Right lobe of liver (tissue), 6 donors: ENCODE measurements around the gene CNTN5. TPM values are rescaled to one million over a fixed set of nuclear protein-coding genes. Genes with fewer than 3 reads are reported as not detected.

ENCODE experiments used
- ATAC-seq, 4 donors: fragments of 200-7000 bp; cut with Tn5 transposase; one replicate each; pipeline ENCODE4 v1.9.1; 2020; ENCODE audit warnings: mild to moderate bottlenecking in 4 of 4, moderate library complexity in 4 of 4
- DNase-seq, 3 donors: peaks; one replicate each; pipeline ENCODE4 v3.0.0-alpha.2; 2020
- H3K27ac ChIP-seq, 3 donors: fragments of 200-600 bp; one replicate each; pipeline ENCODE4 v1.8.0; 2022
- H3K27me3 ChIP-seq, 2 donors: fragments of 200-600 bp; one replicate each; pipeline ENCODE4 v1.8.0; 2022
- H3K36me3 ChIP-seq, 4 donors: fragments of 200-600 bp; sonication (generic) in 1 of 4; one replicate each; pipeline versions ENCODE4 v1.5.1 to v1.8.0; 2017 to 2022; ENCODE audit warnings: control low read depth in 1 of 4
- H3K4me1 ChIP-seq, 4 donors: fragments of 200-600 bp; sonication (generic) in 1 of 4; one replicate each; pipeline versions ENCODE4 v1.5.1 to v1.8.0; 2017 to 2022; ENCODE audit warnings: control low read depth in 1 of 4
- H3K4me3 ChIP-seq, 3 donors: fragments of 200-600 bp; one replicate each; pipeline ENCODE4 v1.8.0; 2022
- H3K9me3 ChIP-seq, 4 donors: fragments of 200-600 bp; sonication (generic) in 1 of 4; one replicate each; pipeline versions ENCODE4 v1.5.1 to v1.8.0; 2017 to 2022; ENCODE audit warnings: control low read depth in 1 of 4
- CTCF ChIP-seq, 4 donors: fragments of 200-600 bp in 3 of 4; fragments of 450-650 bp in 1 of 4; IDR thresholded peaks; one replicate each; pipeline versions ENCODE4 v1.5.1 to v1.8.0; 2016 to 2022; ENCODE audit warnings: antibody characterized with exemption in 4 of 4, mild to moderate bottlenecking in 2 of 4
- POLR2A ChIP-seq: fragments of 450-650 bp; IDR thresholded peaks from one replicate; pipeline ENCODE4 v1.6.1; 2017; ENCODE audit warnings: antibody characterized with exemption, mild to moderate bottlenecking
- WGBS: methylation state at CpG from one replicate; pipeline ENCODE4 v1.1.6; 2018; ENCODE audit warnings: low coverage, low lambda C conversion rate; ENCODE audit not compliant: insufficient coverage; ENCODE audit errors: missing lambda C conversion rate; 5-methylcytosine and 5-hydroxymethylcytosine counted together
- intact Hi-C, 2 donors: fragments of 100-400 bp; cut with DNase I; formaldehyde crosslinking; loops; one replicate each; pipeline versions ENCODE4 v1.11.2 to v1.14.1; 2022
- total RNA-seq, 6 experiments: library from RNA; depleted of rRNA in 2 of 6; stranded (reverse); fragments of >200 nt in 2 of 6; fragmentation: NEBNext Ultra II Directional in 3 of 6; extraction: Animal tissue kit (Norgen Biotek cat#: 25700) in 3 of 6; gene quantifications; one replicate each; pipeline versions ENCODE4 v1.1.0 to v1.2.4, GENCODE V29; 2016 to 2023
- donor health status: DM: no; HTN: yes; CAD: no.
- donor health status: DM: no; HTN: no; CAD: no.
- donor health status: DM: no; HTN: no; CAD: no.
- donor health status: DM: no; HTN: yes; CAD: no.
- donor health status: DM: no; HTN: yes; CAD: no.

Gene CNTN5
- total RNA-seq, 6 experiments from 2014 or later = 0.13 to 0.19 TPM; not detected in 4

- ATAC-seq = no peak
These were observed 172.0 kb downstream of the CNTN5 start for GRCh38 chr11:99192716-99193115.

GRCh38 chr11:99197477-99197876 is 176.7 kb downstream of the CNTN5 start:
- intact Hi-C loops = no loop called here
- Histone ChIP-seq H3K27me3 (no peaks in the 10 kb centered on the region), H3K4me3 (no peak overlapping the region), H3K4me1 (peaks cover 0 to 18% (median 0%) of the 10 kb centered on the region in 4 donors), H3K27ac (peak overlapping the region in 2 of 3 donors; percentile 8 to 50), H3K9me3 (no peaks in the 10 kb centered on the region), H3K36me3 (no peaks in the 10 kb centered on the region)
- 76% methylated on average over 1 of the region's 1 CpG for WGBS
- ATAC-seq = no peak
- no peak for DNase-seq
- TF ChIP-seq CTCF (IDR thresholded peaks at IDR 0.05) (no peak), POLR2A (no peak)

More at GRCh38 chr11:99192716-99193115, 172.0 kb downstream of the CNTN5 start:
- TF ChIP-seq POLR2A (no peak), CTCF (IDR thresholded peaks at IDR 0.05) (no peak)
- intact Hi-C loops = no loop called here
- Histone ChIP-seq H3K4me3 (no peak overlapping the region), H3K9me3 (no peaks in the 10 kb centered on the region), H3K27me3 (no peaks in the 10 kb centered on the region), H3K36me3 (no peaks in the 10 kb centered on the region), H3K27ac (no peak overlapping the region), H3K4me1 (no peaks in the 10 kb centered on the region)
- WGBS = 74% methylated on average over 1 of the region's 1 CpG
- no peak for DNase-seq

- Histone ChIP-seq H3K27ac (peak overlapping the region in 2 of 3 donors; percentile 8 to 50), H3K27me3 (no peaks in the 10 kb centered on the region), H3K4me1 (peaks cover 0 to 18% (median 0%) of the 10 kb centered on the region in 4 donors), H3K9me3 (no peaks in the 10 kb centered on the region), H3K4me3 (no peak overlapping the region), H3K36me3 (no peaks in the 10 kb centered on the region)
- WGBS = 8% methylated on average over 3 of the region's 3 CpGs
- DNase-seq (no peak), ATAC-seq (peak; percentile 76 to 90 (median 84))
- intact Hi-C loops = no loop called here
- TF ChIP-seq CTCF (IDR thresholded peaks at IDR 0.05) = no peak
- TF ChIP-seq POLR2A = no peak
These were observed 177.5 kb downstream of the CNTN5 start for GRCh38 chr11:99198215-99198614.

- 12% methylated on average over 3 of the region's 3 CpGs for WGBS
- Histone ChIP-seq H3K4me3 (no peak overlapping the region), H3K27ac (peak overlapping the region in 2 of 3 donors; percentile 8 to 50), H3K27me3 (no peaks in the 10 kb centered on the region), H3K9me3 (no peaks in the 10 kb centered on the region), H3K4me1 (peaks cover 0 to 18% (median 0%) of the 10 kb centered on the region in 4 donors), H3K36me3 (no peaks in the 10 kb centered on the region)
- intact Hi-C loops = no loop called here
- DNase-seq (peak; percentile 70 to 78 (median 78)), ATAC-seq (peak; percentile 93 to 98 (median 96))
- TF ChIP-seq CTCF (IDR thresholded peaks at IDR 0.05) = no peak
- TF ChIP-seq POLR2A = no peak
These were observed 178.6 kb downstream of the CNTN5 start for GRCh38 chr11:99199341-99199740.

GRCh38 chr11:99200720-99201119 is 180.0 kb downstream of the CNTN5 start:
- Histone ChIP-seq H3K4me1 (peaks cover 0 to 18% (median 0%) of the 10 kb centered on the region in 4 donors), H3K4me3 (no peak overlapping the region), H3K27ac (no peak overlapping the region), H3K36me3 (no peaks in the 10 kb centered on the region), H3K9me3 (no peaks in the 10 kb centered on the region), H3K27me3 (no peaks in the 10 kb centered on the region)
- ATAC-seq = no peak
- DNase-seq = no peak
- TF ChIP-seq CTCF (IDR thresholded peaks at IDR 0.05) (no peak), POLR2A (no peak)
- intact Hi-C loops = no loop called here
- 64% methylated on average over 3 of the region's 3 CpGs for WGBS
